Neutrophil (primary cell): ENCODE results near the gene ERG.

Source experiments
- H3K27ac ChIP-seq: fragments of 200-600 bp; sonication (generic); 2 replicates; pipeline ENCODE4 v1.5.1; 2016; ENCODE audit warnings: mild to moderate bottlenecking, moderate library complexity
- H3K27me3 ChIP-seq: fragments of 200-600 bp; sonication (generic); 2 replicates; pipeline ENCODE4 v1.6.0; 2016; ENCODE audit warnings: mild to moderate bottlenecking
- H3K36me3 ChIP-seq: fragments of 200-600 bp; sonication (generic); 2 replicates; pipeline ENCODE4 v1.5.1; 2017
- H3K4me1 ChIP-seq, 2 experiments: fragments of 200-600 bp in 1 of 2; sonication (generic) in 1 of 2; 1 replicate in 1 of 2; 2 replicates in 1 of 2; pipeline versions ENCODE4 v1.5.1 to v1.6.1; 2013 to 2016; ENCODE audit warnings: low read depth in 1 of 2, low read length in 1 of 2, mild to moderate bottlenecking in 1 of 2, moderate library complexity in 1 of 2; ENCODE audit not compliant: control insufficient read depth in 1 of 2, insufficient read depth in 1 of 2
- H3K4me3 ChIP-seq, 2 experiments: fragments of 200-600 bp in 1 of 2; sonication (generic) in 1 of 2; 1 replicate in 1 of 2; 2 replicates in 1 of 2; pipeline ENCODE4 v1.5.1; 2013 to 2016; ENCODE audit warnings: low read depth in 1 of 2, low read length in 1 of 2, mild to moderate bottlenecking in 1 of 2, moderate library complexity in 1 of 2
- H3K9me3 ChIP-seq: fragments of 200-600 bp; sonication (generic); 2 replicates; pipeline ENCODE4 v1.5.1; 2016
- CTCF ChIP-seq: fragments of 200-600 bp; sonication (generic); IDR thresholded peaks from 2 replicates; pipeline ENCODE4 v1.5.1; 2016; ENCODE audit warnings: antibody characterized with exemption

The ERG gene

GRCh38 chr21:38524168-38525153 is 26.2 kb upstream of the ERG start:
- H3K4me1 ChIP-seq: no peaks in the 10 kb centered on the region
- no peak overlapping the region for H3K4me3 ChIP-seq
- H3K27ac ChIP-seq: no peak overlapping the region
- peaks cover 37% of the 10 kb centered on the region for H3K27me3 ChIP-seq
- no peak for TF ChIP-seq CTCF
- no peaks in the 10 kb centered on the region for H3K9me3 ChIP-seq
- no peaks in the 10 kb centered on the region for H3K36me3 ChIP-seq

- Histone ChIP-seq H3K4me1 (no peaks in the 10 kb centered on the region), H3K36me3 (no peaks in the 10 kb centered on the region), H3K27ac (no peak overlapping the region), H3K9me3 (no peaks in the 10 kb centered on the region), H3K27me3 (peaks cover 41% of the 10 kb centered on the region), H3K4me3 (no peak overlapping the region)
- TF ChIP-seq CTCF: no peak
Observed at GRCh38 chr21:38520511-38520910, 22.2 kb upstream of the ERG start.

GRCh38 chr21:38511662-38512243 is 13.5 kb upstream of the ERG start:
- Histone ChIP-seq H3K4me1 (peaks cover 5% of the 10 kb centered on the region in 2 experiments), H3K36me3 (no peaks in the 10 kb centered on the region), H3K27ac (no peak overlapping the region), H3K27me3 (no peaks in the 10 kb centered on the region), H3K9me3 (no peaks in the 10 kb centered on the region), H3K4me3 (no peak overlapping the region)
- TF ChIP-seq CTCF: no peak

DNA sequence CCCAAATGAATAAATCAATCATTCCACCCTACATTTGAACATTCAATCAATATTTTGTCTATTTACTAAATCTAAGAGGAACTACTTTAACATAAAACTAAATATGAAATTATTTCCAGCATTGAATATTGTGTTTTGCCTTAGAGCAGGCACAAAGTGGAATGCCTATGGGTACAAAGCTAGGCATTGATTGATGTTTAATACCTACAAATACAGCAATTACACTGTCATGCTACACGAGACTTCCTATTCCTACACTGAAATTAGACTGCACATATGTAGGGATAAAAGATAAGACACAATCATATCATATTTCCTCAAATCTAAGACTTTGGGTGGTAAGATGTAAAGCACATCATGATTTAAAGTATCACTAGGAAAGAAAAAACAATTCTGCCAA is 12.9 kb upstream of the ERG start:
- Histone ChIP-seq H3K4me1 (peaks cover 10 to 11% of the 10 kb centered on the region in 2 experiments), H3K36me3 (no peaks in the 10 kb centered on the region), H3K27me3 (no peaks in the 10 kb centered on the region), H3K27ac (no peak overlapping the region), H3K4me3 (no peak overlapping the region), H3K9me3 (no peaks in the 10 kb centered on the region)
- no peak for TF ChIP-seq CTCF

- Histone ChIP-seq H3K9me3 (no peaks in the 10 kb centered on the region), H3K27ac (no peak overlapping the region), H3K4me3 (no peak overlapping the region), H3K4me1 (peaks cover 45% of the 10 kb centered on the region in 2 experiments), H3K36me3 (no peaks in the 10 kb centered on the region), H3K27me3 (no peaks in the 10 kb centered on the region)
- no peak for TF ChIP-seq CTCF
Observed at GRCh38 chr21:38507374-38507942, 9.2 kb upstream of the ERG start.
